ENCODE results near the gene SYNM. TPM values are rescaled to one million over a fixed set of nuclear protein-coding genes. Genes with fewer than 3 reads are reported as not detected.
"Not testable (repeated sequence)": the region's sequence is repeated elsewhere in the genome, so short reads cannot be mapped to it uniquely, and the experiment has no call there.

SYNM gene
- total and polyA plus RNA-seq, 5 donors from 2014 or later: 0.13 to 1.8 (median 0.41) TPM; not detected in 2

- H3K4me1 Mint-ChIP-seq: peaks cover 0 to 13% (median 0%) of the 10 kb centered on the region in 4 donors
- H3K4me3 ChIP-seq (ENCODE audit: low read depth, low read length): peak overlapping the region; percentile 18
- peaks cover 37% of the 10 kb centered on the region for H3K27me3 Mint-ChIP-seq
- no peaks in the 10 kb centered on the region for H3K4me1 ChIP-seq (ENCODE audit: control insufficient read depth, insufficient read depth, low read length, poor library complexity, severe bottlenecking)
- ATAC-seq (ENCODE audit: low read depth in 2 of 2): peak in 1 of 2 donors; percentile 63
- H3K27ac Mint-ChIP-seq: no peak overlapping the region
- H3K27ac ChIP-seq (ENCODE audit: insufficient read depth, low read length, poor library complexity, severe bottlenecking): no peak overlapping the region
- H3K4me3 Mint-ChIP-seq: peak overlapping the region in 3 of 4 donors; percentile 4 to 70 (median 65)
- no peaks in the 10 kb centered on the region for H3K9me3 ChIP-seq (ENCODE audit: control insufficient read depth in 2 of 2, low read length in 2 of 2)
- H3K27me3 ChIP-seq (ENCODE audit: control insufficient read depth, insufficient read depth, low read length): no peaks in the 10 kb centered on the region
- H3K9me3 Mint-ChIP-seq: peaks cover 0 to 1% (median 0%) of the 10 kb centered on the region in 7 donors
- DNase-seq: peak in 2 of 3 donors; percentile 16 to 40
- no peaks in the 10 kb centered on the region for H3K36me3 Mint-ChIP-seq
- no peaks in the 10 kb centered on the region for H3K36me3 ChIP-seq (ENCODE audit: control insufficient read depth, insufficient read depth, low read length)
These were observed 45.6 kb upstream of the SYNM start for GRCh38 chr15:99059010-99059981.

DNA sequence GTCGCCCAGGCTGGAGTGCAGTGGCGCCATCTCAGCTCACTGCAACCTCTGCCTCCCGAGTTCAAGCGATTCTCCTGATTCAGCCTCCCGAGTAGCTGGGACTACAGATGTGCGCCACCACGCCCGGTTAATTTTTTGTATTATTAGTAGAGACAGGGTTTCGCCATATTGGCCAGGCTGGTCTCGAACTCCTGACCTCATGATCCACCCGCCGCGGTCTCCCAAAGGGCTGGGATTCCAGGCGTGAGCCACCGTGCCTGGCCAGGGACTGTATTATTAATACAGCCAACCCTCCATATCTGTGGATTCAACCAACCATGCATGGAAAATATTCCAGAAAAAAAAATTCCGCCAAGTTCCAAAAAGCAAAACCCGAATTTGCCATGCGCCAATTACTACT, 44.7 kb upstream of the SYNM start:
- Mint-ChIP-seq H3K4me3 (peak overlapping the region in 3 of 4 donors; percentile 32 to 65 (median 50)), H3K27me3 (peaks cover 41% of the 10 kb centered on the region), H3K4me1 (peaks cover 0 to 13% (median 0%) of the 10 kb centered on the region in 4 donors)
- not testable (repeated sequence) for H3K27ac Mint-ChIP-seq; H3K27me3 ChIP-seq (ENCODE audit: control insufficient read depth, insufficient read depth, low read length); DNase-seq; ATAC-seq (ENCODE audit: low read depth in 2 of 2); H3K9me3 ChIP-seq (ENCODE audit: control insufficient read depth in 2 of 2, low read length in 2 of 2); H3K36me3 Mint-ChIP-seq; H3K36me3 ChIP-seq (ENCODE audit: control insufficient read depth, insufficient read depth, low read length); H3K9me3 Mint-ChIP-seq; H3K27ac ChIP-seq (ENCODE audit: insufficient read depth, low read length, poor library complexity, severe bottlenecking); H3K4me3 ChIP-seq (ENCODE audit: low read depth, low read length); H3K4me1 ChIP-seq (ENCODE audit: control insufficient read depth, insufficient read depth, low read length, poor library complexity, severe bottlenecking)

DNA sequence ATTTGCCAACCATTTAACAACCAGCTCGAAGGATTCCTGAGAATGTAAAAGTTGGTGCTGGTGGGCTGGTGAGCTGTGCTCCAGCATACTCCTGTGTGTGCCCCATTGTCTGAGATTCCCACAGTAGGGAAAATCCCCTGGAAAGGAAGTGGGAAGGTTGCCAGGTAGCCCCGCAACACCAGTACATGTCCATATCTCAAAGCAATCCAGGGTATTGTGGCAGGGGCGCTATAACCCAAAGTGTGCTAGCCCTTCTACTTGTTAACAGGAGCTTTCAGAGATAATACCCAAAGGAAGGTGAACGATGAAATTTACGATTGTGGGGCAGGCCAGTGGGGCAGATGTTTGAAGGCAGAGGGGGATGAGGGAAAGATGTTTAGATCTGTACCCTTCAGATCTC, 42.7 kb upstream of the SYNM start:
- Histone ChIP-seq H3K27ac (ENCODE audit: insufficient read depth, low read length, poor library complexity, severe bottlenecking) (no peak overlapping the region), H3K4me1 (ENCODE audit: control insufficient read depth, insufficient read depth, low read length, poor library complexity, severe bottlenecking) (no peaks in the 10 kb centered on the region), H3K36me3 (ENCODE audit: control insufficient read depth, insufficient read depth, low read length) (no peaks in the 10 kb centered on the region), H3K27me3 (ENCODE audit: control insufficient read depth, insufficient read depth, low read length) (no peaks in the 10 kb centered on the region), H3K4me3 (ENCODE audit: low read depth, low read length) (no peak overlapping the region), H3K9me3 (ENCODE audit: control insufficient read depth in 2 of 2, low read length in 2 of 2) (no peaks in the 10 kb centered on the region)
- Mint-ChIP-seq H3K27ac (no peak overlapping the region), H3K36me3 (no peaks in the 10 kb centered on the region), H3K4me1 (peaks cover 0 to 13% (median 0%) of the 10 kb centered on the region in 4 donors), H3K9me3 (no peaks in the 10 kb centered on the region), H3K4me3 (no peak overlapping the region), H3K27me3 (peaks cover 42% of the 10 kb centered on the region)
- DNase-seq (no peak), ATAC-seq (ENCODE audit: low read depth in 2 of 2) (no peak)

GRCh38 chr15:99068186-99068585, 36.7 kb upstream of the SYNM start:
- H3K36me3 ChIP-seq (ENCODE audit: control insufficient read depth, insufficient read depth, low read length): no peaks in the 10 kb centered on the region
- no peak overlapping the region for H3K4me3 ChIP-seq (ENCODE audit: low read depth, low read length)
- no peak for ATAC-seq (ENCODE audit: low read depth in 2 of 2)
- Mint-ChIP-seq H3K27me3 (peaks cover 10% of the 10 kb centered on the region), H3K4me3 (no peak overlapping the region), H3K4me1 (no peaks in the 10 kb centered on the region), H3K27ac (no peak overlapping the region), H3K36me3 (no peaks in the 10 kb centered on the region), H3K9me3 (peaks cover 0 to 1% (median 0%) of the 10 kb centered on the region in 7 donors)
- H3K4me1 ChIP-seq (ENCODE audit: control insufficient read depth, insufficient read depth, low read length, poor library complexity, severe bottlenecking): no peaks in the 10 kb centered on the region
- H3K9me3 ChIP-seq (ENCODE audit: control insufficient read depth in 2 of 2, low read length in 2 of 2): no peaks in the 10 kb centered on the region
- H3K27me3 ChIP-seq (ENCODE audit: control insufficient read depth, insufficient read depth, low read length): no peaks in the 10 kb centered on the region
- no peak overlapping the region for H3K27ac ChIP-seq (ENCODE audit: insufficient read depth, low read length, poor library complexity, severe bottlenecking)
- DNase-seq: no peak

GRCh38 chr15:99070208-99070607, 34.7 kb upstream of the SYNM start:
- peaks cover 4% of the 10 kb centered on the region for H3K27me3 Mint-ChIP-seq
- H3K4me1 ChIP-seq (ENCODE audit: control insufficient read depth, insufficient read depth, low read length, poor library complexity, severe bottlenecking): no peaks in the 10 kb centered on the region
- no peak for DNase-seq
- H3K9me3 Mint-ChIP-seq: peaks cover 0 to 1% (median 0%) of the 10 kb centered on the region in 7 donors
- no peak overlapping the region for H3K27ac ChIP-seq (ENCODE audit: insufficient read depth, low read length, poor library complexity, severe bottlenecking)
- no peaks in the 10 kb centered on the region for H3K36me3 Mint-ChIP-seq
- no peaks in the 10 kb centered on the region for H3K36me3 ChIP-seq (ENCODE audit: control insufficient read depth, insufficient read depth, low read length)
- no peaks in the 10 kb centered on the region for H3K27me3 ChIP-seq (ENCODE audit: control insufficient read depth, insufficient read depth, low read length)
- no peak overlapping the region for H3K4me3 ChIP-seq (ENCODE audit: low read depth, low read length)
- ATAC-seq (ENCODE audit: low read depth in 2 of 2): no peak
- no peak overlapping the region for H3K4me3 Mint-ChIP-seq
- H3K9me3 ChIP-seq (ENCODE audit: control insufficient read depth in 2 of 2, low read length in 2 of 2): no peaks in the 10 kb centered on the region
- no peak overlapping the region for H3K27ac Mint-ChIP-seq
- no peaks in the 10 kb centered on the region for H3K4me1 Mint-ChIP-seq

- Mint-ChIP-seq H3K4me3 (no peak overlapping the region), H3K36me3 (no peaks in the 10 kb centered on the region), H3K27ac (no peak overlapping the region), H3K4me1 (peaks cover 0 to 4% (median 2%) of the 10 kb centered on the region in 4 donors), H3K9me3 (peaks cover 0 to 1% (median 0%) of the 10 kb centered on the region in 7 donors), H3K27me3 (no peaks in the 10 kb centered on the region)
- Histone ChIP-seq H3K4me1 (ENCODE audit: control insufficient read depth, insufficient read depth, low read length, poor library complexity, severe bottlenecking) (no peaks in the 10 kb centered on the region), H3K36me3 (ENCODE audit: control insufficient read depth, insufficient read depth, low read length) (no peaks in the 10 kb centered on the region), H3K27ac (ENCODE audit: insufficient read depth, low read length, poor library complexity, severe bottlenecking) (no peak overlapping the region), H3K9me3 (ENCODE audit: control insufficient read depth in 2 of 2, low read length in 2 of 2) (no peaks in the 10 kb centered on the region), H3K4me3 (ENCODE audit: low read depth, low read length) (no peak overlapping the region), H3K27me3 (ENCODE audit: control insufficient read depth, insufficient read depth, low read length) (no peaks in the 10 kb centered on the region)
- ATAC-seq (ENCODE audit: low read depth in 2 of 2) (no peak), DNase-seq (no peak)
These were observed 33.7 kb upstream of the SYNM start for GRCh38 chr15:99071091-99071680.

- peaks cover 0 to 1% (median 0%) of the 10 kb centered on the region in 7 donors for H3K9me3 Mint-ChIP-seq
- ATAC-seq (ENCODE audit: low read depth in 2 of 2): no peak
- H3K4me3 Mint-ChIP-seq: no peak overlapping the region
- peaks cover 4 to 8% (median 7%) of the 10 kb centered on the region in 4 donors for H3K4me1 Mint-ChIP-seq
- Histone ChIP-seq H3K27me3 (ENCODE audit: control insufficient read depth, insufficient read depth, low read length) (no peaks in the 10 kb centered on the region), H3K4me1 (ENCODE audit: control insufficient read depth, insufficient read depth, low read length, poor library complexity, severe bottlenecking) (peaks cover 4% of the 10 kb centered on the region), H3K4me3 (ENCODE audit: low read depth, low read length) (no peak overlapping the region), H3K36me3 (ENCODE audit: control insufficient read depth, insufficient read depth, low read length) (no peaks in the 10 kb centered on the region), H3K27ac (ENCODE audit: insufficient read depth, low read length, poor library complexity, severe bottlenecking) (no peak overlapping the region), H3K9me3 (ENCODE audit: control insufficient read depth in 2 of 2, low read length in 2 of 2) (no peaks in the 10 kb centered on the region)
- H3K27me3 Mint-ChIP-seq: peaks cover 5% of the 10 kb centered on the region
- no peaks in the 10 kb centered on the region for H3K36me3 Mint-ChIP-seq
- DNase-seq: no peak
- H3K27ac Mint-ChIP-seq: no peak overlapping the region
These were observed 31.7 kb upstream of the SYNM start for GRCh38 chr15:99073008-99073717.

Data from CD4-positive, CD25-positive, alpha-beta regulatory T cell (primary cell).